Upper lobe of left lung (tissue), 6 donors: Measurements from ENCODE around the gene MAD2L1. TPM values are rescaled to one million over a fixed set of nuclear protein-coding genes. Genes with fewer than 3 reads are reported as not detected.

ENCODE experiments used
- ATAC-seq, 2 donors: fragments of 200-7000 bp; cut with Tn5 transposase; one replicate each; pipeline ENCODE4 v1.9.1; 2022; ENCODE audit warnings: mild to moderate bottlenecking in 2 of 2, moderate library complexity in 2 of 2; ENCODE audit not compliant: low FRiP score in 2 of 2
- DNase-seq, 2 donors: peaks; one replicate each; pipeline ENCODE4 v3.0.0-alpha.2; 2019 to 2020
- H3K27ac ChIP-seq, 4 donors: fragments of 200-600 bp; sonication (generic); one replicate each; pipeline ENCODE4 v1.5.1; 2016 to 2019
- H3K27me3 ChIP-seq, 4 donors: fragments of 200-600 bp; sonication (generic); one replicate each; pipeline ENCODE4 v1.5.1; 2017 to 2019
- H3K36me3 ChIP-seq, 4 donors: fragments of 200-600 bp; sonication (generic); one replicate each; pipeline ENCODE4 v1.5.1; 2016 to 2019
- H3K4me1 ChIP-seq, 4 donors: fragments of 200-600 bp; sonication (generic); one replicate each; pipeline ENCODE4 v1.5.1; 2018 to 2019
- H3K4me3 ChIP-seq, 4 donors: fragments of 200-600 bp; sonication (generic); one replicate each; pipeline ENCODE4 v1.5.1; 2017 to 2019; ENCODE audit warnings: mild to moderate bottlenecking in 2 of 4, moderate library complexity in 1 of 4
- H3K9me3 ChIP-seq, 4 donors: fragments of 200-600 bp; sonication (generic); one replicate each; pipeline ENCODE4 v1.5.1; 2018 to 2019
- CTCF ChIP-seq, 6 experiments: fragments of 450-650 bp in 4 of 6; fragments of 200-600 bp in 2 of 6; sonication (generic) in 2 of 6; IDR thresholded peaks; one replicate each; pipeline ENCODE4 v1.5.1; 2016 to 2019; ENCODE audit warnings: antibody characterized with exemption in 6 of 6
- EP300 ChIP-seq, 4 donors: sonication (generic); formaldehyde crosslinking; IDR thresholded peaks; one replicate each; pipeline ENCODE4 v1.5.1; 2017; ENCODE audit warnings: antibody characterized with exemption in 4 of 4, control low read depth in 2 of 4
- POLR2A ChIP-seq, 4 donors: fragments of 450-650 bp; IDR thresholded peaks; one replicate each; pipeline ENCODE4 v1.5.1; 2016 to 2017; ENCODE audit warnings: antibody characterized with exemption in 4 of 4, mild to moderate bottlenecking in 2 of 4
- POLR2AphosphoS5 ChIP-seq, 2 donors: sonication (generic); formaldehyde crosslinking; IDR thresholded peaks; one replicate each; pipeline ENCODE4 v1.5.1; 2017; ENCODE audit warnings: antibody characterized with exemption in 2 of 2
- WGBS, 2 donors: methylation state at CpG; one replicate each; pipeline ENCODE4 v1.1.5; 2017 to 2018; 5-methylcytosine and 5-hydroxymethylcytosine counted together
- total RNA-seq, 6 donors: library from RNA; depleted of rRNA in 4 of 6; stranded (reverse); fragments of >200 nt in 4 of 6; gene quantifications; one replicate each; pipeline versions ENCODE4 v1.1.0 to v1.2.1, GENCODE V29; 2016 to 2021
- donor health status: DM: no; HTN: no; CAD: no; lungs with moderate emphysema.
- donor health status: DM: no; HTN: yes; CAD: no; lungs with severe emphysema.

Gene MAD2L1
- total RNA-seq, 6 donors from 2014 or later = 1.7 to 4.3 (median 2.4) TPM; not detected in 1

DNA sequence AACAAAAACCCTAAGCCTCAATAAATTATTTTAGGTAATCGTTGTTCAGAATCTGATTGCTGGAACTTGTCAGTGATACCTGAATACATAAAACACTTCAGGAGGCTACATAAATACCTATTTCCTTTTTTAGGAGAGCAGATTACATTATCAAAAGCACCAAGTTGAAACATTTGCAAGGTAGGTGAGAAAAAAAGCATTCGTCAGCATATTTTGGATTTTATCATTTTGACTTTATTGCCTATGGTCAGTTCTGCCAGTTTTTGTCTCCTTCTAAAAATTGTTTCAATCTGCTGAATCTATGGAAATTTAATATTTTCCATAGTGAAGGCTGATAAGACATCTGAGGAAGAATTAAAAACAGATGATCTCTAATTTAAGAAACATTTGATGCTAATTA, 16.5 kb upstream of the MAD2L1 start:
- TF ChIP-seq CTCF (IDR thresholded peaks at IDR 0.05) (no peak), POLR2A (IDR thresholded peaks at IDR 0.05) (no peak), POLR2AphosphoS5 (IDR thresholded peaks at IDR 0.05) (no peak), EP300 (IDR thresholded peaks at IDR 0.05) (no peak)
- H3K4me3 ChIP-seq = no peak overlapping the region
- DNase-seq = no peak
- peaks cover 0 to 4% (median 0%) of the 10 kb centered on the region in 4 donors for H3K9me3 ChIP-seq
- WGBS, 2 donors = 89 to 94% methylated on average over 2 of the region's 2 CpGs
- no peaks in the 10 kb centered on the region for H3K27me3 ChIP-seq
- no peaks in the 10 kb centered on the region for H3K4me1 ChIP-seq
- no peak overlapping the region for H3K27ac ChIP-seq
- H3K36me3 ChIP-seq = no peaks in the 10 kb centered on the region
- ATAC-seq = no peak

- 95 to 96% methylated on average over 1 of the region's 1 CpG for WGBS, 2 donors
- no peak for TF ChIP-seq POLR2AphosphoS5 (IDR thresholded peaks at IDR 0.05)
- TF ChIP-seq POLR2A (IDR thresholded peaks at IDR 0.05) = no peak
- no peak for TF ChIP-seq EP300 (IDR thresholded peaks at IDR 0.05)
- no peak for TF ChIP-seq CTCF (IDR thresholded peaks at IDR 0.05)
- Histone ChIP-seq H3K9me3 (no peaks in the 10 kb centered on the region), H3K4me3 (no peak overlapping the region), H3K36me3 (no peaks in the 10 kb centered on the region), H3K27ac (no peak overlapping the region), H3K27me3 (no peaks in the 10 kb centered on the region), H3K4me1 (no peaks in the 10 kb centered on the region)
- ATAC-seq (no peak), DNase-seq (no peak)
Observed at GRCh38 chr4:120082251-120082650, 15.6 kb upstream of the MAD2L1 start.

GRCh38 chr4:120081726-120082125, 15.1 kb upstream of the MAD2L1 start:
- Histone ChIP-seq H3K27me3 (no peaks in the 10 kb centered on the region), H3K36me3 (no peaks in the 10 kb centered on the region), H3K9me3 (no peaks in the 10 kb centered on the region), H3K4me1 (no peaks in the 10 kb centered on the region), H3K4me3 (no peak overlapping the region), H3K27ac (no peak overlapping the region)
- ATAC-seq = no peak
- no peak for TF ChIP-seq POLR2AphosphoS5 (IDR thresholded peaks at IDR 0.05)
- DNase-seq = no peak

- H3K4me1 ChIP-seq = no peaks in the 10 kb centered on the region
- H3K36me3 ChIP-seq = no peaks in the 10 kb centered on the region
- WGBS, 2 donors = 79 to 92% methylated on average over 2 of the region's 2 CpGs
- TF ChIP-seq POLR2A (IDR thresholded peaks at IDR 0.05) = no peak
- no peak for TF ChIP-seq POLR2AphosphoS5 (IDR thresholded peaks at IDR 0.05)
- TF ChIP-seq EP300 (IDR thresholded peaks at IDR 0.05) = no peak
- TF ChIP-seq CTCF (IDR thresholded peaks at IDR 0.05) = no peak
- no peak for ATAC-seq
- no peak overlapping the region for H3K4me3 ChIP-seq
- no peak overlapping the region for H3K27ac ChIP-seq
- no peaks in the 10 kb centered on the region for H3K9me3 ChIP-seq
- DNase-seq = no peak
- no peaks in the 10 kb centered on the region for H3K27me3 ChIP-seq
Observed at GRCh38 chr4:120080533-120080932, 13.9 kb upstream of the MAD2L1 start.

- ATAC-seq = no peak
- no peak for TF ChIP-seq EP300 (IDR thresholded peaks at IDR 0.05)
- no peak for TF ChIP-seq POLR2AphosphoS5 (IDR thresholded peaks at IDR 0.05)
- TF ChIP-seq POLR2A (IDR thresholded peaks at IDR 0.05) = no peak
- TF ChIP-seq CTCF (IDR thresholded peaks at IDR 0.05) = no peak
Observed at GRCh38 chr4:120079839-120080520, 13.3 kb upstream of the MAD2L1 start.

More at GRCh38 chr4:120079839-120080520, 13.3 kb upstream of the MAD2L1 start:
- 73 to 74% methylated on average over 5 of the region's 5 CpGs for WGBS, 2 donors
- Histone ChIP-seq H3K4me1 (no peaks in the 10 kb centered on the region), H3K27ac (no peak overlapping the region), H3K4me3 (no peak overlapping the region), H3K27me3 (no peaks in the 10 kb centered on the region), H3K9me3 (no peaks in the 10 kb centered on the region), H3K36me3 (no peaks in the 10 kb centered on the region)
- no peak for DNase-seq
